SK-N-SH (cell line): ENCODE measurements around the gene RNASE8. TPM values are rescaled to one million over a fixed set of nuclear protein-coding genes. Genes with fewer than 3 reads are reported as not detected.

Source experiments
- CTCF ChIA-PET: fragments of 300-600, 350-600 bp; formaldehyde crosslinking; extraction: SDS; loops from one replicate; lab custom pipeline; 2021; lab: Yijun Ruan, JAX
- POLR2A ChIA-PET: fragments of 350-600 bp; sonication (Branson Sonifier 250); formaldehyde crosslinking; extraction: SDS; loops from one replicate; lab custom pipeline; 2020; ENCODE audit warnings: antibody characterized with exemption, inconsistent platforms; lab: Yijun Ruan, JAX
- DNase-seq: peaks from one replicate; pipeline ENCODE4 v3.0.0; 2012
- H2AFZ ChIP-seq: fragments of 200-600 bp; sonication (generic); 2 replicates; pipeline ENCODE4 v1.8.1; 2016; ENCODE audit warnings: antibody characterized with exemption, mild to moderate bottlenecking, low read depth
- H3F3A ChIP-seq: fragments of 200-600 bp; sonication (generic); replicated peaks from 2 replicates; pipeline ENCODE3; 2016; ENCODE audit warnings: antibody characterized with exemption, mild to moderate bottlenecking; ENCODE audit not compliant: insufficient read depth
- H3K27ac ChIP-seq, 2 experiments: fragments of 200-500 bp in 1 of 2; fragments of 200-600 bp in 1 of 2; sonication (Bioruptor generic) in 1 of 2; sonication (generic), shearing (Covaris generic) in 1 of 2; 2 replicates each; pipeline versions ENCODE4 v1.5.1 to v1.6.1; 2014 to 2016; ENCODE audit warnings: low read depth in 2 of 2, inconsistent platforms in 1 of 2, low read length in 1 of 2, mild to moderate bottlenecking in 1 of 2, mixed read lengths in 1 of 2
- H3K27me3 ChIP-seq: fragments of 200-600 bp; sonication (generic), shearing (Covaris generic); 2 replicates; pipeline ENCODE4 v1.6.1; 2016; ENCODE audit warnings: mixed run types; ENCODE audit not compliant: insufficient read depth
- H3K36me3 ChIP-seq, 2 experiments: fragments of 200-500 bp in 1 of 2; fragments of 200-600 bp in 1 of 2; sonication (Bioruptor generic) in 1 of 2; sonication (generic) in 1 of 2; replicated peaks in 1 of 2; 2 replicates each; pipeline versions ENCODE3 to v1.5.1; 2014 to 2016; ENCODE audit warnings: low read length in 1 of 2, mild to moderate bottlenecking in 1 of 2; ENCODE audit not compliant: insufficient read depth in 2 of 2, control insufficient read depth in 1 of 2
- H3K4me1 ChIP-seq, 2 experiments: fragments of 200-500 bp in 1 of 2; fragments of 200-600 bp in 1 of 2; sonication (Bioruptor generic) in 1 of 2; sonication (generic), shearing (Covaris generic) in 1 of 2; 2 replicates each; pipeline versions ENCODE4 v1.5.1 to v1.6.1; 2014 to 2016; ENCODE audit warnings: low read depth in 1 of 2, low read length in 1 of 2, mixed run types in 1 of 2; ENCODE audit not compliant: insufficient read depth in 2 of 2, control insufficient read depth in 1 of 2
- H3K4me2 ChIP-seq: fragments of 200-600 bp; sonication (generic), shearing (Covaris generic); 2 replicates; pipeline ENCODE4 v1.6.1; 2017; ENCODE audit warnings: mixed run types
- H3K4me3 ChIP-seq, 2 experiments: fragments of 200-500 bp in 1 of 2; fragments of 200-600 bp in 1 of 2; sonication (Bioruptor generic) in 1 of 2; sonication (generic), shearing (Covaris generic) in 1 of 2; 2 replicates each; pipeline versions ENCODE4 v1.5.1 to v1.8.1; 2014 to 2016; ENCODE audit warnings: low read depth in 2 of 2, inconsistent platforms in 1 of 2, low read length in 1 of 2, mild to moderate bottlenecking in 1 of 2, mixed read lengths in 1 of 2, moderate library complexity in 1 of 2
- H3K79me2 ChIP-seq: fragments of 200-600 bp; sonication (generic); 2 replicates; pipeline ENCODE4 v1.8.1; 2017; ENCODE audit warnings: mild to moderate bottlenecking; ENCODE audit not compliant: insufficient read depth
- H3K9ac ChIP-seq: fragments of 200-600 bp; sonication (generic); 2 replicates; pipeline ENCODE4 v1.6.1; 2017; ENCODE audit warnings: mixed run types
- H3K9me2 ChIP-seq: fragments of 200-600 bp; sonication (generic); 2 replicates; pipeline ENCODE4 v1.6.1; 2017; ENCODE audit warnings: mixed run types
- H3K9me3 ChIP-seq: fragments of 200-600 bp; sonication (generic); 2 replicates; pipeline ENCODE4 v1.6.1; 2017; ENCODE audit warnings: mixed run types, mild to moderate bottlenecking, moderate library complexity
- H4K20me1 ChIP-seq: fragments of 200-600 bp; sonication (generic); 2 replicates; pipeline ENCODE4 v1.6.1; 2017; ENCODE audit warnings: mild to moderate bottlenecking, mixed run types; ENCODE audit not compliant: insufficient read depth
- CHD2 ChIP-seq: fragments of 150-350 bp; IDR thresholded peaks from 2 replicates; pipeline ENCODE4 v1.6.1; 2018; ENCODE audit warnings: low read length; ENCODE audit not compliant: partially characterized antibody
- CTCF ChIP-seq: fragments of 200-600 bp; sonication (generic); IDR thresholded peaks from 2 replicates; pipeline ENCODE4 v1.6.1; 2017; ENCODE audit warnings: antibody characterized with exemption, mild to moderate bottlenecking, moderate library complexity
- FOXJ3 ChIP-seq: sonication (generic); formaldehyde crosslinking; IDR thresholded peaks from 2 replicates; pipeline ENCODE4 v1.5.1; 2020; ENCODE audit warnings: mild to moderate bottlenecking, missing genetic modification reagents
- FOXM1 ChIP-seq: IDR thresholded peaks from 2 replicates; pipeline ENCODE4 v1.4.0; 2012; ENCODE audit warnings: low read depth, mild to moderate bottlenecking
- GABPA ChIP-seq: IDR thresholded peaks from 2 replicates; pipeline ENCODE4 v1.4.0; 2012; ENCODE audit warnings: low read depth, mild to moderate bottlenecking
- GATA2 ChIP-seq: sonication (generic); formaldehyde crosslinking; IDR thresholded peaks from 2 replicates; pipeline ENCODE4 v1.5.0; 2020; ENCODE audit warnings: mild to moderate bottlenecking, missing genetic modification reagents
- JUND ChIP-seq: IDR thresholded peaks from 2 replicates; pipeline ENCODE4 v1.4.0; 2012
- MEF2A ChIP-seq: IDR thresholded peaks from 2 replicates; pipeline ENCODE4 v1.4.0; 2012; ENCODE audit warnings: low read depth, borderline replicate concordance
- MXI1 ChIP-seq: IDR thresholded peaks from 2 replicates; pipeline ENCODE4 v1.6.1; 2012; ENCODE audit warnings: mild to moderate bottlenecking, low read depth, low read length, improper control_type of control experiment
- NFIC ChIP-seq: IDR thresholded peaks from 2 replicates; pipeline ENCODE4 v1.4.0; 2012; ENCODE audit warnings: borderline replicate concordance
- NRF1 ChIP-seq: IDR thresholded peaks from 2 replicates; pipeline ENCODE4 v1.6.1; 2012; ENCODE audit warnings: low read depth, mild to moderate bottlenecking, low read length
- PBX3 ChIP-seq: IDR thresholded peaks from 2 replicates; pipeline ENCODE4; 2012
- POLR2AphosphoS5 ChIP-seq: IDR thresholded peaks from 2 replicates; pipeline ENCODE4 v1.6.1; 2012; ENCODE audit warnings: low read depth, low read length
- RAD21 ChIP-seq: IDR thresholded peaks from 2 replicates; pipeline ENCODE4 v1.6.1; 2012; ENCODE audit warnings: mild to moderate bottlenecking, low read length
- RXRA ChIP-seq: IDR thresholded peaks from 2 replicates; pipeline ENCODE4 v1.4.0; 2012; ENCODE audit warnings: low read depth, mild to moderate bottlenecking, borderline replicate concordance
- SMC3 ChIP-seq: IDR thresholded peaks from 2 replicates; pipeline ENCODE4 v1.6.1; 2012; ENCODE audit warnings: low read depth, low read length, improper control_type of control experiment
- TEAD4 ChIP-seq: IDR thresholded peaks from 2 replicates; pipeline ENCODE4 v1.4.0; 2012; ENCODE audit warnings: mild to moderate bottlenecking, borderline replicate concordance; ENCODE audit not compliant: insufficient read depth
- USF1 ChIP-seq: IDR thresholded peaks from 2 replicates; pipeline ENCODE4 v1.4.0; 2012; ENCODE audit warnings: low read depth, borderline replicate concordance
- USF2 ChIP-seq: fragments of 150-350 bp; IDR thresholded peaks from 2 replicates; pipeline ENCODE4 v1.6.1; 2017; ENCODE audit warnings: antibody characterized with exemption, low read length, low read depth, borderline replicate concordance
- ZBTB33 ChIP-seq: IDR thresholded peaks from 2 replicates; pipeline ENCODE4 v1.4.0; 2012; ENCODE audit warnings: low read depth, borderline replicate concordance
- WGBS: methylation state at CpG from one replicate; pipeline ENCODE4 v1.1.6; 2017; ENCODE audit warnings: low lambda C conversion rate; 5-methylcytosine and 5-hydroxymethylcytosine counted together
- polyA plus RNA-seq, 3 experiments: library from polyadenylated mRNA; depleted of rRNA; stranded (reverse); fragments of >200 nt; gene quantifications; 2 replicates each; pipeline ENCODE4 v1.2.3, GENCODE V29; 2012

RNASE8 gene
- polyA plus RNA-seq, 1 of the 3 experiments (the other 2 are of a cell fraction) = not detected

GRCh38 chr14:21060614-21061346 lies 3.2 kb downstream of the RNASE8 start:
- Histone ChIP-seq H3K27ac (no peak overlapping the region), H3K4me2 (no peak overlapping the region), H3K4me1 (peaks cover 0 to 10% of the 10 kb centered on the region in 2 experiments; a peak in 3 of 4 replicates), H3K9me3 (no peaks in the 10 kb centered on the region), H3F3A (peaks cover 3% of the 10 kb centered on the region), H3K4me3 (no peak overlapping the region), H3K36me3 (no peaks in the 10 kb centered on the region), H3K9ac (no peak overlapping the region), H2AFZ (no peak overlapping the region), H3K9me2 (no peaks in the 10 kb centered on the region)
- DNase-seq = no peak
- CTCF ChIA-PET = interaction anchor here (0.7 to 1.9 kb wide), 4 partner anchors 27 to 43 kb away, joined by 3 to 13 read pairs (median 8); no protein-coding TSS in a partner anchor
- WGBS = 75% methylated on average over 13 of the region's 13 CpGs
- POLR2A ChIA-PET = no interaction called here
- TF ChIP-seq USF1 = no peak
- TF ChIP-seq RXRA = no peak
- TF ChIP-seq CTCF = no peak
- TF ChIP-seq NRF1 = no peak
- TF ChIP-seq FOXM1 = no peak
- no peak for TF ChIP-seq POLR2AphosphoS5
- TF ChIP-seq ZBTB33 = no peak
- TF ChIP-seq SMC3 = no peak
- TF ChIP-seq MXI1 = no peak
- no peak for TF ChIP-seq NFIC
- no peak for TF ChIP-seq USF2
- TF ChIP-seq MEF2A = no peak
- TF ChIP-seq PBX3 = no peak
- TF ChIP-seq JUND = no peak
- no peak for TF ChIP-seq GATA2
- no peak for TF ChIP-seq RAD21
- TF ChIP-seq FOXJ3 = no peak
- no peak for TF ChIP-seq TEAD4
- TF ChIP-seq GABPA = no peak
- TF ChIP-seq CHD2 = no peak
- TF ChIP-seq, all 33 proteins: peak for 0
- Histone ChIP-seq H4K20me1 (no peaks in the 10 kb centered on the region), H3K79me2 (no peaks in the 10 kb centered on the region), H3K27me3 (no peaks in the 10 kb centered on the region)
